Activated T-cell treated with anti-CD3 and anti-CD28 coated beads, Interleukin-2, amount 50 U/mL, for 24 hours (primary cell): ENCODE data around the gene RHO.
"Not testable (repeated sequence)": the region's sequence is repeated elsewhere in the genome, so short reads cannot be mapped to it uniquely, and the experiment has no call there.

Experiments
- DNase-seq: peaks from one replicate; pipeline ENCODE4 v3.0.0-alpha.2; 2020
- H3K27ac Mint-ChIP-seq: 2 replicates; pipeline ENCODE4 v1.8.0; 2020; ENCODE audit warnings: mild to moderate bottlenecking, mixed read lengths
- H3K27me3 Mint-ChIP-seq: 2 replicates; pipeline ENCODE4 v1.8.0; 2020; ENCODE audit warnings: mixed read lengths
- H3K36me3 Mint-ChIP-seq: 2 replicates; pipeline ENCODE4 v1.8.0; 2020; ENCODE audit warnings: low read depth, mixed read lengths
- H3K4me1 Mint-ChIP-seq: 2 replicates; pipeline ENCODE4 v1.8.0; 2020; ENCODE audit warnings: low read depth, mixed read lengths
- H3K4me3 Mint-ChIP-seq: 2 replicates; pipeline ENCODE4 v1.8.0; 2020; ENCODE audit warnings: mild to moderate bottlenecking, moderate library complexity, mixed read lengths
- H3K9me3 Mint-ChIP-seq: 2 replicates; pipeline ENCODE4 v1.8.0; 2020; ENCODE audit warnings: mixed read lengths

The RHO gene

GRCh38 chr3:129492691-129493090, 35.7 kb upstream of the RHO start:
- Mint-ChIP-seq H3K36me3 (peaks cover 28% of the 10 kb centered on the region), H3K27me3 (no peaks in the 10 kb centered on the region), H3K4me3 (no peak overlapping the region), H3K27ac (no peak overlapping the region), H3K9me3 (no peaks in the 10 kb centered on the region), H3K4me1 (no peaks in the 10 kb centered on the region)
- DNase-seq = no peak

GRCh38 chr3:129493206-129493605, 35.2 kb upstream of the RHO start:
- peaks cover 28% of the 10 kb centered on the region for H3K36me3 Mint-ChIP-seq
- no peaks in the 10 kb centered on the region for H3K27me3 Mint-ChIP-seq
- H3K4me1 Mint-ChIP-seq = no peaks in the 10 kb centered on the region
- H3K27ac Mint-ChIP-seq = no peak overlapping the region
- H3K9me3 Mint-ChIP-seq = no peaks in the 10 kb centered on the region
- H3K4me3 Mint-ChIP-seq = no peak overlapping the region
- DNase-seq = no peak

DNA sequence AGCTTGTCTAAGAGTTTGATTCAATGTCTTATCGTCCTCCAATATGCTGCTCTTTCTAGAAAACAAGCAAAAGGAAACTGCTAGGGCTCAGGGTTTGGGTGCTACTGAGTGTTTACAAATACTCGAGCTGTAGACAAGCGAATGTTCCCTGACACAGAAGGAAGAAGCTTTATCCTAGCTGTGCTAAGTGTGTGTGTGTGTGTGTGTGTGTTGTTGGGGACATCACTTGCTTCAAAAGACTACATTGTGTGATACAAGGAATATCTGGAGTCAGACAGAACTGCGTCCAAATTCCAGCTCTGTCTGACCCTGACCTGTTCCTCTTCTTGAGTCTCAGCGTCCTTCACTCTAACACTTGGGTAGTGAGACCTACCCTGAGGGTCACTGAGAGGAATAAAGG, 33.9 kb upstream of the RHO start:
- not testable (repeated sequence) for H3K27me3 Mint-ChIP-seq, DNase-seq, H3K27ac Mint-ChIP-seq, H3K9me3 Mint-ChIP-seq, H3K4me1 Mint-ChIP-seq, H3K4me3 Mint-ChIP-seq
- peaks cover 24% of the 10 kb centered on the region for H3K36me3 Mint-ChIP-seq

DNA sequence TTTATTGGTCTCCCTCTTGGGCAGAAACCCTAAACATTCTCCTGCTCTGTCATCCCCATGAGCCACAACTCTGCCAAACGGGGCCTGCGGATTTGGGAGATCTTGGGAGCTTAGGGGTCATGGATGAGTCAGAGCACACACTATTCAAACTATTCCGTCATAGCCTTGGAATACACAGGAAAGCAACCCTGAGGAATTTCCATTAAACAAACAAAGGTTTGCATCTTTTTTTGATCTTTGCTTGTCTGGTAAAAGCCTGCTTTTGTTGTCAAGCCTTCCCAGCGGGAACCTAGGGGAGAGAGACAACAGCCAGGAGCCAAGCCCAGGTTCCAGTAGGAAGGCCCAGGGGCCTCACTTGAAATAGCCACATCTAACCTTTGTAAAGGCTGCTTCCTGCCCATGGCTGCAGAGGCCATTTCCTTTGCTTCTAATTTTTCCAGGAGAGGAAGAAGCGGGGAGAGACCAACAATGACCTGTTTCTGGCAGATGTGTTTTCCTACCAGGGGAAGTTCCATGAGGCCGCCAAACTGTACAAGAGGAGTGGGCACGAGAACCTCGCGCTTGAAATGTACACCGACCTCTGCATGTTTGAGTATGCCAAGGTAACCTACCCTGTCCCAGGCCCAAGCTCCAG, 33.3 kb upstream of the RHO start:
- not testable (repeated sequence) for H3K27me3 Mint-ChIP-seq, H3K27ac Mint-ChIP-seq, DNase-seq, H3K9me3 Mint-ChIP-seq, H3K4me3 Mint-ChIP-seq, H3K4me1 Mint-ChIP-seq
- peaks cover 29% of the 10 kb centered on the region for H3K36me3 Mint-ChIP-seq

GRCh38 chr3:129497876-129498275, 30.6 kb upstream of the RHO start:
- H3K27ac Mint-ChIP-seq, H3K9me3 Mint-ChIP-seq, H3K27me3 Mint-ChIP-seq, DNase-seq, H3K4me1 Mint-ChIP-seq, H3K4me3 Mint-ChIP-seq: not testable (repeated sequence)
- peaks cover 32% of the 10 kb centered on the region for H3K36me3 Mint-ChIP-seq

DNA sequence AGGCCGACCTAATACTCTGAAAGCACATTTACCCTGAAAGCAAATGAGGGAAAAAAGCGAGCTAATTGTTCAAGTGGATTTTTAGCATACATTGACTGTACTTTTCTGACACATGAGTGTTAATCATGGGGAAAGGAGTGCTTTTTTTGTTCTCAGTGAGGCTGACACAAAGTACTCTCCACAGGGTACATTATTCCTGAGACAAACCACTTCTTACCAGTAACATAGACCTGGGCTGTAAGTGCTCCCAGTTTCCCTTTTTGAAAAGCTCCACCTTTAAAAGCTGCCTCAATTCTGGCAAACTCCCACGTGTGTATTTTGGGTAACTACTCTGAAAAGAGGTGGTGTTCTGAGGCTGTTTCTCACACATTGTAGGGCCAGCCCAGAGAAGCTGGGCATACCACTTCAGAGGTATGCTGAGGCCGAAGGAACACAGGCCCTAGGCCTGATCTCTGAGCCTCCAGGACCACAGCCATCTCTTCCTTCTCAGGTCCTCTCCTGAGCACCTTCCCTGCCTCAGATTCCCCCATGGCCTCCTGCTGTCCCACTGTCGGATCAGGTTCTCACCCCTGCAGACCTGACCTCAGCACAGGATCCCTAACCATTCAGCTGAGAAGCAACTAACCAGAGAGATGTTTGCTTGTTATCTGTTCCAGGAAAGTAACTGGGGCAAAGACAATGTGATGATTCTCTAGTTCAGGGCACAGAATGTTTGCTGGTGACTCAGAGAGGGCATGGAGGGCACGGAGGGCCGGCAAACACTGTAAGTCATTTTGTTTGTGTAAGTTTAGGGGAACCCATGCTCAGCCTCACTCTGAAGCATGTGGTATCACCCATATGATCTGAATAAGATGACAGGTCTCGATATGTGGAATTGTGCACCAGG, 29.6 kb upstream of the RHO start:
- H3K4me3 Mint-ChIP-seq, H3K27me3 Mint-ChIP-seq, DNase-seq, H3K9me3 Mint-ChIP-seq, H3K27ac Mint-ChIP-seq, H3K4me1 Mint-ChIP-seq: not testable (repeated sequence)
- peaks cover 27% of the 10 kb centered on the region for H3K36me3 Mint-ChIP-seq

DNA sequence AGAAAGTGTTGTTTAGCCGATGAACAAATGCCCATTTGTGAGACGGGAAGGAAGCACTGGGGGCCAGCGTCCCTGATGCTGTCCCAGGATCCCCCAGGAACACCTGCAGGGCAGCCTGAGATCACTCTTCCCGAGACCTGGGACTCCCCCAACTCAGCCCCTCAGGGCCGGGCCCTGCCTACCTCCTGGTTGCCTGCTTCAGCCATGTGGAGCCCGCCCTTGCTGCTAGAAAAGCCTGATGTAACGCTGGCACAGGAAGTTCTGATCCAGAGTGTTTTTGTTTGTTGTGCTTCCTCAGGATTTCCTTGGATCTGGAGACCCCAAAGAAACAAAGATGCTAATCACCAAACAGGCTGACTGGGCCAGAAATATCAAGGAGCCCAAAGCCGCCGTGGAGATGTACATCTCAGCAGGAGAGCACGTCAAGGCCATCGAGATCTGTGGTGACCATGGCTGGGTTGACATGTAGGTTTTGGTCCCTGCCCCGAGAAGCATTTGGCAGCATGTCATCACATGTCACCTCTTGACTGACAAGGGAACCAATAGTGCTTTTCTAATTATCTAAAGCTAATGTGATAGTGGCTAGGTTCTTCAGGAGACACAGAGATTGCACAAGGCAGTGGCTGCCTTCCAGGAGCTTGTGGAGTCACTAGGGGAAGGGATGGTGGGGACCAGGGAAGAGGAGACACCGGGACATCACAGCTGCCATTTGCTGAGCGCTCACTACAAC, 28.7 kb upstream of the RHO start:
- H3K4me1 Mint-ChIP-seq, H3K27me3 Mint-ChIP-seq: not testable (repeated sequence)

DNA sequence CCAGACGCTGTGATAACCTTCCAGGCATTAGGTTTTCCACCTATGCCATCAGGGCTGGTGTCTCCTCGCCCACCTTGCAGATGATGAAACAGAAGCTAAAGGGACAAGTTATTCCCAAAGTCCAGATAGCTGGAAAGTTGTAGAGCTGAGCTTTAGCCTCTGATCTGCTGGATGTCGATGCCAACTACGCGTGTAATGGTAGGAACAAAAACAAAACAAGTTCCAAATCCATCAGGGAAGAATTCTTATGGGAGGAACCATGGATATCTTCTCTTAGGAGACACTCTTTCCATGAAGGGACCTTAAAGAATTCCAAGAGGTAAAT, 28.1 kb upstream of the RHO start:
- no peaks in the 10 kb centered on the region for H3K4me1 Mint-ChIP-seq
- H3K36me3 Mint-ChIP-seq = peaks cover 31% of the 10 kb centered on the region
- DNase-seq = no peak
- no peaks in the 10 kb centered on the region for H3K9me3 Mint-ChIP-seq
- no peak overlapping the region for H3K4me3 Mint-ChIP-seq
- H3K27ac Mint-ChIP-seq = no peak overlapping the region
- no peaks in the 10 kb centered on the region for H3K27me3 Mint-ChIP-seq

More for the DNA sequence above, 28.7 kb upstream of the RHO start:
- not testable (repeated sequence) for H3K27ac Mint-ChIP-seq, H3K4me3 Mint-ChIP-seq, DNase-seq, H3K9me3 Mint-ChIP-seq
- H3K36me3 Mint-ChIP-seq = peaks cover 27% of the 10 kb centered on the region

DNA sequence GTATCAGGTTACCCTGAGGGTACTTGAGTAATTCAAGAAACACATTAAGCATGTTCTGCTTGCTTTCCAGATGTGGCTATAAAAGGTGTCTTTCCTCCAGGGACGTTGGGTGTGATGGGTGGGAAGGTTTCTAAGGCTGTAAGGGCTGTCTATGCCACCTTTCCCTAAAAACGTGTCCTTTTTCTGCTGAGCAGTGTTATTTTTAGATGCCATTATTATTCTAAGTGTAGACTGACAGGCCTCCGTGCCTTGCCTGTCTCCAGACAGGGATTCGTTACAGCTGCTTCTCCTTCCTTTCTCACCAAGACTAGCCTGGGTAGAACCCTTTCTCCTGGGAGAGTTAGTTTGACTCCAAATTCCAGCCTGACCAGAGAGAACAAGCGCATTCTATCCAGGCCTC, 26.8 kb upstream of the RHO start:
- no peak for DNase-seq
- Mint-ChIP-seq H3K27ac (no peak overlapping the region), H3K36me3 (peaks cover 26% of the 10 kb centered on the region), H3K4me3 (no peak overlapping the region), H3K9me3 (no peaks in the 10 kb centered on the region), H3K4me1 (no peaks in the 10 kb centered on the region), H3K27me3 (no peaks in the 10 kb centered on the region)

DNA sequence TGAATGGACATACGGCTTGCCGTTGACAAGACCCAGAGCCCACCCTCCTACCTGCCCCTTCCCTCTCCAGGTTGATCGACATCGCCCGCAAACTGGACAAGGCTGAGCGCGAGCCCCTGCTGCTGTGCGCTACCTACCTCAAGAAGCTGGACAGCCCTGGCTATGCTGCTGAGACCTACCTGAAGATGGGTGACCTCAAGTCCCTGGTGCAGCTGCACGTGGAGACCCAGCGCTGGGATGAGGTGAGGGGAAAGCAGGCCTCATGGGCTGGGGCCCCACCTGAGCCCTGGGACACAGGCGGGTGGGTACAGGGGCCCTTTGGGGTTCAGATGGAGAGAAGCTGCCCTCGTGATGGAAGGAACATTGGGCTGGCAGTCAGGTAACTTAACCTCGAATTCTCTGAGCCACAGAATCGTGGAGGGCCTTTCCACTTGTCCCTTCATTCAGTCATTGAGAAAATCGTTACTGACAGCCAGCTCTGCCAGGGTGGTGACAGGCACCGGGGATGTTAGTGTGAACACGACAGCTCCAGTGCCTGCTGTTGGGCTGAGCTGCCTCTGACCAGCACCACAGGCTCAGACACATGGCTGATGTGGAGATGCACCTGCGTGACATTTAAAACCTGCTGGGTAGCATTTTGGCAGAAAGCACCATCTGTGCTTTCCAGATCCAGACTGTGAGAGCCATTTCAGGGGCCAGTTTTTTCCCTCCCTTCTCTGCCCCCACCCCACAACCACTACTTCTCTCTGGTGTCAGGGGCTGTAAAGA, 25.6 kb upstream of the RHO start:
- no peaks in the 10 kb centered on the region for H3K4me1 Mint-ChIP-seq
- peaks cover 33% of the 10 kb centered on the region for H3K36me3 Mint-ChIP-seq
- H3K4me3 Mint-ChIP-seq = no peak overlapping the region
- no peaks in the 10 kb centered on the region for H3K9me3 Mint-ChIP-seq
- no peak for DNase-seq
- H3K27me3 Mint-ChIP-seq = no peaks in the 10 kb centered on the region
- no peak overlapping the region for H3K27ac Mint-ChIP-seq

GRCh38 chr3:129503471-129504291, 24.8 kb upstream of the RHO start:
- peaks cover 35% of the 10 kb centered on the region for H3K36me3 Mint-ChIP-seq
- H3K4me1 Mint-ChIP-seq = no peaks in the 10 kb centered on the region
- H3K9me3 Mint-ChIP-seq = no peaks in the 10 kb centered on the region
- H3K27me3 Mint-ChIP-seq = no peaks in the 10 kb centered on the region
- H3K27ac Mint-ChIP-seq = no peak overlapping the region
- no peak for DNase-seq
- no peak overlapping the region for H3K4me3 Mint-ChIP-seq

DNA sequence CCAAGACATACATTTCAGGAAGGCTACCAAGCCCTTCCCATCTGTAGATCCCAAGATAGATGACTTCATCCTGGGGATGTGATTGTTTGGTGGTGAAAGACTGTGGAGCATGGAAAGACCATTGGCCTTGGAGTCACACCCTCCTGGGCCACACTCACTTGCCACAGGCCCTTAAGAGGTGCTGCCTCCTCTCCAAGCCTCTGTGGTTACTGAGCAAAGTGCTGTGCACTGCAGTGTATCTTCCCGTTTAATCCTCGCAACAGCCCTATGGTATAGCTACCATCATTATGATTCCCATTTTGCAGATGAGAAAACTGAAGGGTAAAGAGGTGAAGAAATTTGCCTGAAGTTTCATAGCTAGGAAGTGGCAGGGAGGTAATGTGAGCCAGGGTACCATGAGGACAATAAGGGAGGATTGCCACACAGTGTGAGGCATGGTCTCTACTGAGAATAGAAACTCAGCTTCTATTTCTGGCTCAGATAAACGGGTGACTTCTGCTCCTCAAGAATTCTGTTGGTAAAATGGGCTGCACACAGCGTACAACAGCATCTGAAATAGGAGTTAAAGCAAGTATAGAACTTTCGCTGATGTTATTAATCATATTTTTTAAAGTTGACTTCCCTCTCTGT, 23.9 kb upstream of the RHO start:
- H3K4me1 Mint-ChIP-seq = no peaks in the 10 kb centered on the region
- no peaks in the 10 kb centered on the region for H3K27me3 Mint-ChIP-seq
- H3K27ac Mint-ChIP-seq = no peak overlapping the region

GRCh38 chr3:129505341-129505740, 23.1 kb upstream of the RHO start:
- peaks cover 31% of the 10 kb centered on the region for H3K36me3 Mint-ChIP-seq
- H3K27ac Mint-ChIP-seq = no peak overlapping the region
- DNase-seq = no peak
- H3K9me3 Mint-ChIP-seq = no peaks in the 10 kb centered on the region
- H3K4me3 Mint-ChIP-seq = no peak overlapping the region
- no peaks in the 10 kb centered on the region for H3K4me1 Mint-ChIP-seq
- H3K27me3 Mint-ChIP-seq = no peaks in the 10 kb centered on the region

More for the DNA sequence above, 23.9 kb upstream of the RHO start:
- Mint-ChIP-seq H3K4me3 (no peak overlapping the region), H3K9me3 (no peaks in the 10 kb centered on the region), H3K36me3 (peaks cover 38% of the 10 kb centered on the region)
- DNase-seq = no peak
